Mucosa of rectum (tissue), 2 donors: ENCODE results near the gene BRD3.

Experiments used
- H3K27ac ChIP-seq, 2 donors: one replicate each; pipeline ENCODE4 v1.7.0; 2013; ENCODE audit warnings: inconsistent platforms in 2 of 2, low read depth in 2 of 2, low read length in 2 of 2
- H3K27me3 ChIP-seq, 2 donors: one replicate each; pipeline ENCODE4 v1.7.0; 2013; ENCODE audit warnings: low read length in 2 of 2; ENCODE audit not compliant: control insufficient read depth in 2 of 2, insufficient read depth in 2 of 2
- H3K36me3 ChIP-seq, 2 donors: one replicate each; pipeline ENCODE4 v1.7.0; 2013; ENCODE audit warnings: low read length in 2 of 2; ENCODE audit not compliant: control insufficient read depth in 2 of 2, insufficient read depth in 2 of 2
- H3K4me1 ChIP-seq, 2 donors: one replicate each; pipeline ENCODE4 v1.7.0; 2013; ENCODE audit warnings: low read length in 2 of 2, mild to moderate bottlenecking in 1 of 2; ENCODE audit not compliant: control insufficient read depth in 2 of 2, insufficient read depth in 2 of 2
- H3K4me3 ChIP-seq, 2 donors: one replicate each; pipeline ENCODE4 v1.7.0; 2013; ENCODE audit warnings: low read length in 2 of 2
- H3K9ac ChIP-seq, 2 donors: one replicate each; pipeline ENCODE4 v1.7.0; 2013; ENCODE audit warnings: low read length in 2 of 2, low read depth in 1 of 2, mild to moderate bottlenecking in 1 of 2
- H3K9me3 ChIP-seq, 2 donors: one replicate each; pipeline ENCODE4 v1.7.0; 2013; ENCODE audit warnings: low read length in 2 of 2; ENCODE audit not compliant: control insufficient read depth in 2 of 2
- donor health status: healthy.
- donor health status: Normal muscosa, but diverticular disease.

The BRD3 gene

DNA sequence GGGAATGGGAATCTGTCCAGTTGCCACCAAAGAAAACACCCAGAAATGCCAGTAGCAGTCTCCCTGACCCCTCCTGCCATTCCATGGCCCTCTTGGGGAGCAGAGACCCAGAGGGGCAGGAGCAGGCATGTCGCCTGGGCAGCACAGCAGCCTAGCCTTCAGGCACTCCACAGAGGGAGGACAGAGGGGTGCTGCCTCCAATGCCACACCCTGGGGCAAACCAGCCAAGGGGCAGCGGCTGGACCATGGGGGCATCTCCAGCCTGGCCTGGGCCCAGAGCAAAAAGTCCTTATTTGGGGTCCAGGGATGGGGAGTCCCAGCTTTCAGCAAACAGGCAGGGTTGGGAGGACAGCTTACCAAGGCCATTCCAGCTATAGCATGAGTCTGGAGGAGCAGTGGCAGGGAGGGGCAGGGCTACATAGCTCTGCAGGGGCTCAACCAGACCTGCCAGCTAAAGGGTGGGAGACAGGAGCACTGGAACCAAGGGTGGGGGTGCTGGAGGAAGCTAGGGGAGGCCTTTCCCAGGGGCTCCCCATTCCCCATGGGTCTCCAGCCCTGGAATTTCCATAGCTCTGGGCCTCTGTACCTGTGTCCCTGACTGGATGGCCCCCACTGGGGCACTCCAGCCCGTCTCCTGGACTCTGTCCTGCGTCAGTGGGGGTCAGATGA lies 6.7 kb downstream of the BRD3 start:
- H3K27me3 ChIP-seq = no peaks in the 10 kb centered on the region
- H3K4me1 ChIP-seq = peaks cover 15 to 40% of the 10 kb centered on the region in 2 donors
- H3K9ac ChIP-seq = no peak overlapping the region
- H3K4me3 ChIP-seq = no peak overlapping the region
- H3K9me3 ChIP-seq = no peaks in the 10 kb centered on the region
- H3K36me3 ChIP-seq = peaks cover 0 to 2% of the 10 kb centered on the region in 2 donors
- H3K27ac ChIP-seq = no peak overlapping the region

DNA sequence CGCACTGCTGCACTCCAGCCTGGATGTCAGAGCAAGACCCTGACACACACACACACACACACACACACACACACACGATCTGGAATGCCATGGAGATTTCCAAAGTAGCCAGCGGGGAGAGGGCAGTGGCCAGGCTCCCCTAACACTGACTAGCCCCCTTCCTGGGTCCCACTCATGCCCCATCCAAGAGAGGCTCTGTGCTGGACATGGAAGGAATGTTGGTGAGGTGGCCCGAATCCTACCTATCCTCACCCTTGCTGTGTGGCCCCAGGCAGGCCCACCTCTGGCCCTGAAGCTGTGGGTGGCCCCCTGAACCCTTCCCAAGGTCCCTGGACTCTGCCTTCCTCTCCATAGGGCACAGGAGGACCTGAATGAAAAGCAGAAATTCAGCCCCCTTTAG lies 7.3 kb downstream of the BRD3 start:
- H3K4me3 ChIP-seq = no peak overlapping the region
- no peaks in the 10 kb centered on the region for H3K9me3 ChIP-seq
- H3K36me3 ChIP-seq = peaks cover 0 to 2% of the 10 kb centered on the region in 2 donors
- H3K9ac ChIP-seq = no peak overlapping the region
- peaks cover 16 to 40% of the 10 kb centered on the region in 2 donors for H3K4me1 ChIP-seq
- H3K27me3 ChIP-seq = no peaks in the 10 kb centered on the region
- H3K27ac ChIP-seq = no peak overlapping the region

DNA sequence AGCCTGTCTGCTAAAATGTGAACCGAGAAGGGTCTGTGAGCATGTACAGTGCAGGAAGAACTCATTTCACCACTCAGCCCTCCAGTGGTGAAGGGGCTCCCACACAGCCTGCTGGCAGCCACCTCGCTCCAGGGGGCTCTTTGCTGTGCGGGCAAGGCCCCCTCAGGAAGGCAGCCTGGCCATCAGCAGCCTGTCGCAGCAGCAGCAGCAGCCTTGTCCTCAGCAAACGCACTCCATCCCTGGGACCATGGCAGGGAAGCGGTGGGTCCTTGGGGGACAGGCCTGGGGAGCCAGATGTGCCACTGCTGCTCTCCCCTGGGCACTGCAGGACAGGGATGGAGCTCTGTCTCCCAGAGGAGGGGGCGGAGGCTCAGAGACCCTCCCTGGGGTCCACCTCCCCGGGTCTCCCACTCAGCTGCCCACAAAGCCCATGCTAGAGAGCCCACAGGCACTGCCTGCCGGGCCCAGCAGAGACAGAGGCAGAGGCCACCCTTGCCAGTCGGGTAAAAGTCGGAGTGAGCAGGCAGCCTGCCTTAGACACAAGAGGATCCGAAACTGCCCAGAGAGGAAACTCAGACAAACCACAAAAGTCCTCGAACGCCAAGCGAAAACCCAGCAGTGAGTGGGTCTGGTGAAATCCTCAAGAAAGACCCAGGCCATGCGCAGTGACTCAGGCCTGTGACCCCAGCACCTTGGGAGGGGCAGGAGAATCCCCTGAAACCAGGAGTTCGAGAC lies 8.0 kb downstream of the BRD3 start:
- H3K9me3 ChIP-seq = no peaks in the 10 kb centered on the region
- H3K27ac ChIP-seq = no peak overlapping the region
- peaks cover 0 to 2% of the 10 kb centered on the region in 2 donors for H3K36me3 ChIP-seq
- H3K9ac ChIP-seq = no peak overlapping the region
- H3K4me1 ChIP-seq = peaks cover 18 to 38% of the 10 kb centered on the region in 2 donors
- no peak overlapping the region for H3K4me3 ChIP-seq
- no peaks in the 10 kb centered on the region for H3K27me3 ChIP-seq

GRCh38 chr9:134059188-134059641 lies 8.6 kb downstream of the BRD3 start:
- H3K27me3 ChIP-seq = no peaks in the 10 kb centered on the region
- H3K4me3 ChIP-seq = no peak overlapping the region
- no peak overlapping the region for H3K27ac ChIP-seq
- H3K36me3 ChIP-seq = peaks cover 0 to 2% of the 10 kb centered on the region in 2 donors
- no peak overlapping the region for H3K9ac ChIP-seq
- no peaks in the 10 kb centered on the region for H3K9me3 ChIP-seq
- peaks cover 18 to 38% of the 10 kb centered on the region in 2 donors for H3K4me1 ChIP-seq

GRCh38 chr9:134058716-134059115 lies 9.1 kb downstream of the BRD3 start:
- H3K4me1 ChIP-seq = peaks cover 18 to 38% of the 10 kb centered on the region in 2 donors

GRCh38 chr9:134057751-134058701 lies 9.8 kb downstream of the BRD3 start:
- Histone ChIP-seq H3K9me3 (no peaks in the 10 kb centered on the region), H3K4me1 (peaks cover 18 to 38% of the 10 kb centered on the region in 2 donors), H3K4me3 (no peak overlapping the region), H3K27ac (no peak overlapping the region), H3K9ac (no peak overlapping the region), H3K36me3 (peaks cover 1 to 3% of the 10 kb centered on the region in 2 donors), H3K27me3 (no peaks in the 10 kb centered on the region)

More at GRCh38 chr9:134058716-134059115, 9.1 kb downstream of the BRD3 start:
- Histone ChIP-seq H3K27ac (no peak overlapping the region), H3K36me3 (peaks cover 0 to 2% of the 10 kb centered on the region in 2 donors), H3K9me3 (no peaks in the 10 kb centered on the region), H3K9ac (no peak overlapping the region), H3K27me3 (no peaks in the 10 kb centered on the region), H3K4me3 (no peak overlapping the region)

GRCh38 chr9:134057307-134057657 lies 10.5 kb downstream of the BRD3 start:
- Histone ChIP-seq H3K9ac (no peak overlapping the region), H3K9me3 (no peaks in the 10 kb centered on the region), H3K4me3 (no peak overlapping the region), H3K27me3 (no peaks in the 10 kb centered on the region), H3K27ac (no peak overlapping the region), H3K36me3 (peaks cover 4 to 10% of the 10 kb centered on the region in 2 donors), H3K4me1 (peaks cover 18 to 36% of the 10 kb centered on the region in 2 donors)

DNA sequence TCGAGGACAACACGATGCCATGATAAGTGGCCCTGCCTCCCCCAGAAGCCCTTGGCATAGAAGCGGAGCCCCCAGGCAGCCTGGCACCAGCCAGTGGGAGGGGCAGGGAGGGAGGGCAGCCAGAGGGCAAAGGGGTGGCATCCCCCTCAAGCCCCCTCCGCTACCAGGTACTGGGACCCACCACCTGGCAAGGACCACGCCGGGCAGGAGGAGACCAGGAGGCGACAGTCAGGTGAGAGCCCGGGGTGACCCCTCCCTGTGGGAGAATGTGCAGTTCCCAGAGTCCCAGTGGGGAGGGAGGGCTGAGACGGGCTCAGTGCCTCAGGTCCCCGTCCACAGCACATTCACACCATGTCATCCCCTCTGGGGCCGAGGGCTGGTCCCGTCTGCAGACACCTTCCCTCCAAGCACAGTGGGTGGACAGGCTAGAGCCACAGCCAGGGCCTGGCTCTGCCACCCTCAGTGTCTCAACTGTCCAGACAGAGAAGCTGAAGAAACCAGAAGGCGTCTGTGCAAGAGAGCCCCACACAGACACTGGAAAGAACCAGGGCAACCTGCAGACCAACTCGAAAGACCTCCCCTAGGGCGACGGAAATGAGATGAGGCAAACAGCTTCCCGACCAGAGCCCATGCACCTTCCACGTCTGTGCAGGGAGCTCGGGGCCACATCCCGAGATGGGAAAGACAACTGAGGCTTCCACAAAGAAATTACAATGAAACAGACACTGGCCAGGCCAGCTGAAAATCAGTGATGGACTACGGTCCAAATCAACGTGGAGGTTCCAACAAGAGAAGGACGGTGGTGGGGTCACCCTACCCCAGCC lies 11.1 kb downstream of the BRD3 start:
- Histone ChIP-seq H3K4me3 (no peak overlapping the region), H3K9ac (no peak overlapping the region), H3K4me1 (peaks cover 18 to 36% of the 10 kb centered on the region in 2 donors), H3K36me3 (peaks cover 4 to 10% of the 10 kb centered on the region in 2 donors), H3K9me3 (no peaks in the 10 kb centered on the region), H3K27ac (no peak overlapping the region), H3K27me3 (no peaks in the 10 kb centered on the region)

DNA sequence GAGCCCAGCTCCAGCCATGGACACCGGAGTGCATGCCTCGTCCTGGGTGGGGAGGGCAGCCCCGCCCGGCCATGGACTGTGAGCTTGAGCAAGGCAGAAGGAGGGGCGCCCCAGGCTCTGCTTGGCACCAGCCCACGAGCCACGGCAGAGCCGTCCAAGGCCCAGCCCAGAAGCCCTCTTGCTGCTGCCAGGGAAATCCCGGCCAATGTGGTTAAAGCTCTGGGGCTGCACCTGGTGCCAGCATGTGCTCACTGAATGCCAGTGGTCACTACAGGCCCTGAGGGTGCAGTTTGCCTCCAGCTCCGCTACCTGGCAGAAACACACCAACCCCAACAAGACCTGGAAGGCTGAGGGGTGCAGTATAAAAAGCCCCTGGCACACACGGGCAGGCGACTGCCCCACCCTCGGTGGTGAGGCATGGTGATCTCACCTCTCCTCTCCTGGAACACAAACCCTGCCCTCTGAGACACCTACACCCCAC lies 11.8 kb downstream of the BRD3 start:
- H3K9me3 ChIP-seq = no peaks in the 10 kb centered on the region
- H3K27ac ChIP-seq = no peak overlapping the region
- H3K9ac ChIP-seq = no peak overlapping the region
- no peaks in the 10 kb centered on the region for H3K27me3 ChIP-seq
- H3K36me3 ChIP-seq = peaks cover 7 to 15% of the 10 kb centered on the region in 2 donors
- no peak overlapping the region for H3K4me3 ChIP-seq
- H3K4me1 ChIP-seq = peaks cover 18 to 36% of the 10 kb centered on the region in 2 donors
